NCI-H2107 (cell line): ENCODE data around the gene RAPGEF3.

Experiments used
- DNase-seq: peaks from one replicate; lab custom pipeline; 2025; lab: John Stamatoyannopoulos, UW

Gene RAPGEF3

DNA sequence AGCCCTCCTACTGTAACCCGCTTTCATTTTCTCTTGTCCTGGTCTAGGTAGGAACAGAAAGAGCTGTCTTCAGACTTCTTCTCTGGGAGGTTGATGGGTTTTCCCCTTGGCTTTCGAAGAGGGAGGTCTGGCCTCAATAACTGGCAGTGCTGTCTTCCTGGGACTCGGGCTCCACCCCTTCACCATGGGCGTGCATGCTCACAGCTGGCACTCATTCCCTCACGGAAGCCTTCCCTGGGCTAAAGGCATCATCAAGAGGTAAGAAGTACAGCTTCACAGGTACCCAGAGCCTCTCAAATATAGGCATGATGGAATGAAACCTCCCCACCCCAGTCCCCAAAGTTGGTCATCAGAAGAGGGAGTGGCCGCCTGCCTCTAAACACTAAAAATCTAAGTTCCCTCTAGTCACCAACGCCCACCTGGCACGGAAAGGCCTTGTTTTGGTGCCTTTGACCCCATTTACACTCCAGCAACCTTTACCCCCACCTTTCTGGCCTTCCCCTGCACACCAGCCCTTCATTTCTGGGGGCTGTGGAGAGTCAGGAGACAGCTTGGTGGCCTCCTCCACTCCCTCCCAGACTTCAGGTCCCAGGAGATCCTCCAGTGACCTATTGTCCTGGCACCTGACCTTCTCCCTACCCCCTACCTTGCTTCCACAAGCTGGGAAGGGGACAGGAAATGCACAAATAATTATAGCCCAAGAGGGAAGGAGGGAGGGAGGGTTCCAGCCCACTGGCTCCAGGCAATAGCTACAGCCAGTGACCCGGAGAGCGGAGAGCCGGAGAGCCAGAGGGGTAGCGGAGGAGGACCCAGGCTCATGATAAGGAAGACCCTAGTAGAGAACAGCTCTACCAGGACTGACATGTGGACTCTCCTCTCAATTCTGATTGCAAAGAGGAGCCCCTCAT lies 2.8 kb downstream of the RAPGEF3 start:
- DNase-seq, result no peak

DNA sequence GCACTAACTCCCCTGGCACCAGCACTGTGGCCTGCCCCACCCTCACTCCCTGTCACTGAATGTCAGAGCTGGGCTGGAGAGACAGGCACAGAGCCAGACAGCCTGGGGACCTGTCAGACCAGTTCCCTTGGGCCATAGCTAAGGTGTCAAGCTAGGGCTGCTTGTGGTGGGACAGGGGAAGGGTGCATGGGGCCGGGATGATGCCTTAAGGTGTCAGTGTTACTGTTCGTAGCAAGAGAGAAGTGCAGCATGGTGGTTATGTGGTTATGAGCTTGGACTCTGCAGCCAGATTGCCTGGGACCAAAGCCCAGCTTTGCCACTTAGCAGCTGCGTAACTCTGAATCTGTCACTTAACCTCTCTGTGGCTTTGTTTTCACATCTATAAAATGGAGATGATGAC lies 3.8 kb downstream of the RAPGEF3 start:
- DNase-seq, result no peak

DNA sequence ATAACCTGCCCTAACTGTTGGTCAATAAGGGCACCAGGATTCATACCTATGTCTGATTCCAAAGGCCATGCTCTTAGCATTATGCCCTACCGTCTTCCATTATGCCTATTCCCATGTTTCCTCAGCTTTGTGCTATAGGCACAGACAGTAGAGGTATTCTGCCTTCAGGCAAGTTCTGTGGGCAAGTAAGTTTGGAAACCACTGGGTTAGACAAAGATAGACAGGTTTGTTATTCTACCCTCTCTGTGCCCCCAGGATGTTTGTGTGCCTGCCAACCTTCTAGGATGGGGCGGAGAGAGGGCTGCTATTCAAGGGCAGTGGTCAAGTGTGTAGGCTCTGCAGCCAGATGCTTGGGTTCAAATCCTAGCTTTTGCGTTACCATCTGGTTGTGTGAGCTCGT lies 4.6 kb downstream of the RAPGEF3 start:
- no peak for DNase-seq

DNA sequence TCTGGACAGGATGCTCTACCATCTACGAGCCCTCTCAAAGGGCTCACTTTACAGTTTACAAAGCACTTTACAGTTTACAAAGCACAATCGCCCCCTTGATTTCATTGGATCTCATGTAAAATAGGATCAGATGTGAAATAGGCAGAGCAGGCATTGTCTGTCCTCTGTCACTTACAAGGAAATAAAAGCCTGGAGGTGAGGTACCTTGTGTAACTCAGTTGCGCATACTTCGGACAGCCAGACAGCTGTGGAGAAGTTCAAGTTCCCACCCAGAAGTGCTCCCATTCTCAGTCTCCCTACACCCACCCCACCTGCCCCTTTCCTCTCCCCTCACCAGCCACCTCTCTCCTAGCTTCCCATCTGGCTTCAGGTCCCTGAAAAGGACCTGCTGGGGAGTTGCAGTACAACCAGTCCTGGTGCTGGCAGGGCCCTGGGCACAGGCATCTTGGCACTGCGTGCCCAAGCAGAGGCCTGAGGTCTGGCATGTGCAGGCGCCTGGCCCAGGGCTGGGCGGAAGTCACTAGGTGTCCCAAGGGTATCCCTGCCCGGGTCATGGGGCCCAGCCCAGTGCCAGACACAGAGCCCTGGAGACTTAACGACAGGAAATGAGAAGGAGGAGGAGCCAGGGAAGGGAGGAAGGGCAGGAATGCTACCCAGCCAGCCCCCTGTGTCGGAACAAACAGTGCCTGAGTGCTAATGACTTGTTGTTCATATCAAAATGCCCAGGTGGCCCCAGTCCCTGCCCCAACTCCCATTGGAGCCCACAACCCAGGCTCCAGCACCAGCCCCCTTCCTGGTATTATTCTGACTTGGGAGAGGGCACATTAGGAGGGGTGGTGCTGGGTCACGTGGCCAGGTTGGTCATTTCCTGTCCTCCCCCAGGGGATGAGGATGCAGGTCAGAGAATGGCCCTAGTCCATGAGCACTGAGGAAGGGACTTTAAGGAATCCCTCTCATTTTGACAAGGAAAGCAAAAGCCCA lies 5.4 kb downstream of the RAPGEF3 start:
- no peak for DNase-seq

DNA sequence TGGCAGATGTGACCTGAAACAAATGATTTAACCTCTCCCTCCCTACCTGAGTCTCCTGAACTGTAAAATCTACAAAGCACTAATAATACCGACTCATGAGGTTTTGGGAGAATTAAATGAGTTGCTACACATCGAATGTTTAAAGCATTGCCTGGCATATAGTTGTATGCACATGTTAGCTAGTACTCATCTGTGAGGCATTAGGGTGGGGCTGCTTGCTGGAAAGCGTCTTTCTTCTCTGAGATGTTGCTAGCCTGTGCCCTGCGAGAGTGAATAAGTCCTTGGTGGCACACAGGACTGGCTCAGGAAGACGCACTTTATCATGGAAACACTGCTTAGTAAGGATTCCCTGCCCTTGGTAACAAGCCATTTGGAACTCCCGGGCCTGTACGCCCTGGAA lies 6.1 kb downstream of the RAPGEF3 start:
- DNase-seq, result no peak

DNA sequence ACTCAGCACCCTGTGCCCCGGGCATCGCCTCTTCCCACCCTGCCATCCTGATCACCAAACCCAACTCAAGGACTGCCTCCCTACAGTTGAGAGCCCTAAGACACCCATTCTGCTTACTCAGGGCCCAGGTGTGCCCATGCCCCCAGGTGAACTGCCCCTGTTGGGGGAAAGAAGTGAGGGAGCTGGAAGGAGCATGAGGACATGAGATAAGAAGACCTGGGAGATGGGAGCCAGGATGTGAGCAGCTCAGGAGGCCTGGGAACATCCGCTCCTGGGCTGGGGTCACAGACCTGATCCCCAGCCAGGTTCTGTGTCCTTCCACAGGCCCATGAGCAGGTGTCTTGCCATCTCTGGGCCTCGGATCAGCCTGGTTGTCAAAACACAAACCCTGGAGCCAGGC lies 6.6 kb downstream of the RAPGEF3 start:
- DNase-seq, result no peak

DNA sequence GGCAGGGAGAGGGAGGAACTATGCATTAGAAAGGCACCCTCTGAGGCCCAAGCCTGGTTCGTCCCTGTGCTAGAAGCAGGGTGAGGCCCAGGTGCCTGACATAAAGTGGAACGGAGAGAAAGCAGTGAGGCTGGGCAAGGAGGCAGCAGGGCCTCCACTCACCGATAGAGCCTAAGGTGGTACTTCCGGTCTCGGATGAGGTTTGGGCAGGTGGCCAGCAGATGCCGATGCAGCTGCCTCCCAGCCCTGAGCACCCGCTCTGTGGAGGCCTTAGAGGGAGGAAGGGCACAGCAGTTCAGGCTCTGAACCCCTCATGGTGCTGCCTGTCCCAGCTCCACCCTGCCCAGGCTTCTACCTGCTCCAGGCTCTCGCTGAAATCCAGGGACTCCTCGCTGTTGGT lies 7.1 kb downstream of the RAPGEF3 start:
- DNase-seq, result no peak

DNA sequence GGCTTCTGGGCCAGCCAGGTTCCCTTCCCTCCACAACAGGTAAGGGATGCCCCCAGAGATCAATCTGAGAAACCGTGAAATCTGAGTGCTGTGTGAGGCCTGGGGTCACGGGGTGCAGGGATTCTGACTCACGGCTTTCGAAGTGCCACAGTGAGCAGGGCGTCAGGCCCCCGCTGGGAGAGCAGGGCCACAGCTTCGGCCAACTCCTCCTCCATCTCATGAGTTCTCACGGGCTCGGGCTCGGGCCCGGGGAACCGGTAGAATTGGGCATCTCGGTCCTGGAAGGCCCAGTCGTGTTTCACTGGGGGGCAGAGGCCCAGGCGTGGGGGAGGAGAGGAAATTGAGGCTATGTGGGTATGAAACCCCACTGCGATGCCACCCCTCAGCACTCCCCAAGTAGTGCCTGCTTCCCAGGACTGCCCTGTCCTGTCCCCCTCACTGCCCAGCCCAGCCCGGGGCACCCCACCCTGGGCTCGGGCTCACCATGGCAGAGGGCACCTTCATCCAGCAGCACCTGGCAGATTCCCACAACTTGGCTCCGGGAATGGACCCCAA lies 7.7 kb downstream of the RAPGEF3 start:
- no peak for DNase-seq

DNA sequence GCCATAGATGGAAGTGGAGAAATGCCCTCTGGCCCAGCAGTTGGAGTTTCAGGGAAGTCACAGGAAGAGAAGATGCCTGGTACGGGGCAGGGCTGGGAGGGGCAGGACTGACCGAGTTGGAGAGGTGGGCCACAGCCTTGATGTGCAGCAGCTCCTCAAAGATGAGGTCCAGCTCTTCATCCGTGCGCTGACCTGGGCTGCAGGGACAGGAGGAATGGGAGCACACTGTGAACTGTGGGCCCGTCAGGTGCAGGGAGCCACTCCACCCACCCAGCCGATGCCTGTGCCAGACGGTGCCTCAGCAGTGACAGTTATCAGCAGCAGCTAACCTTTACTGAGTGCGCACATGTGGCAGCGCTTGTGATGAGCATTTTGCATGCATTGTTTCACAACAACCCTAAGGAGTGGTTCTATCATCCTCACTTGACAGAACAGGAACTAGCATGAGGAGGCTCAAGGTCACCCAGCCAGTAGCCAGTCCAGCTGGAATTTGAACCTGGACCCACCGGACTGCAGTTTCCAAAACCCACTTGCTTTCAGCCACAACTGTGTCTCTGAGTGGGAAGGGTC lies 8.4 kb downstream of the RAPGEF3 start:
- no peak for DNase-seq

DNA sequence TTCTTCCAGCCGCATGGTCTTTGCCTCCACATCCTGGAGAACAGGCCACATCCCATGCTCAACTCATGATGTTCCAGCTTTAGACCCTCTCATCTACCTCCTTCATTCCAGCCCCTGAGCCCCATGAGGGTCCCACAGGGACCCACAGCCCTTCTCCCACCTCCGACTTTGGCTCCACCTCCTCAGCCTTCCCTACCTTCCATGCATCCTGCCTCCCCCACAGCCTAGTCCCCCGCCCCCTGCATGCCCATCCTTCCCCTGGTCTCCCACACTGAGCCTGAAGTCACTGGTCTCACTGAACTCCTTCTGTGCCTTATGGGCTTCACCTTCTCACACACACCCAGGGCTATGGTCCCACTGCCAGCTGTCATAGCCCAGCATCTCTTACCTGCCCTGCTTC lies 9.8 kb downstream of the RAPGEF3 start:
- DNase-seq, result no peak

DNA sequence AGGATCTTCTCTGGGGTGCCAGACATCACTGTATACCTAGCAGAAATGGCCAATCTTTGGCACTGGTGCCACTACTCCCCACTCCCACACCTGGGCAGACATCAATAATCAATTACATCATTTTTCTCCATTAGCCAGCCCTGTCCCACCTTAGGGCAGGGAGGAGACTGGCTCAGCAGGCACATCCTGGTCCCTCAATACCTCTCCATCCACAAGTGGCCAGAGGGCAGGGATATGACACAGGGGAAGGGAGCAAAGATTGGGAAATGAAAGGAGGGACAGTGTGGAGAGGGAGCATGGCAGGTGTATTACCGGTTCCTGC lies 10.2 kb downstream of the RAPGEF3 start:
- no peak for DNase-seq

DNA sequence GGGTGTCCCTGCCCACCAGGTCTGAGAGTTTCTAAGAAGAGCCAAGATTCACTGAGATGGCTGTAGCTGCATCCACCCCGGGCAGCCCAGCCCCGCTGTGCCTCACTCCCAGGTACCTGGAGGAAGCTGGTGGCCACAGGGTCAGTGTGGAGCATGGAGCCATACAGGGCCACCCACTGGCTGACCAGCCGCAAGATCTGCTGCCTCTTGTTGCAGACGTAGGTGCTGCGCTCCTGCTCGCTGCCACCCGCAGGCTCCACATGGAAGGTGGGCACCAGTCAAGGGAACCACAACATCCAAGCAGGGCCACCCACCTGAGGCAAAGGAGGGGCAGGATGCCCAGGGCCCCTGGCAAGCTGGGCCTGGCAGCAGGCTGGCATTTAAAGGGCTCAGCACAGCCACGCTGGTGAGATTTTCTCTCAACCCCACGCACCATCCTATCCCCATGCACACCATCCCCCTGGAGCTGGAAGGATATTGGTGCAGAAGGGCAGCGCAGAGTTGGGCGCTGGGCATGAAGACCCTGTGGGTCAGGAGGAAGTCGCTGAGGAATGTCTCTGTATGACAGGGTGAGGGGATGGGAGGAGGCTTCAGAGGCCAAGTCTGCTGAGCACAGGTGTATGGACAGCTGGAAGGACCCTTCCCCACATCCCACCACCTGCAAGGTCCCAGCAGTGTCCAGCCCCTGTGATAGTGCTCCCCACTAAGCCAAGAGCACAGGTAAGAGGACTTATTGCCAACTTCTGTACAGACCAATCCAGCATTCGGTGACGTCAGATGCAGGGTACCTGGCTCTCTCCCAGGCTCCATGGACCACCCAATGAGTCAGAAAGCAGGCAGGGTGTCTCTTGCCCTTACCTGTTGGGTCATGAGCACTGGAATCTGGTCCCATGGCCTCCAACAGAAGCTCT lies 10.8 kb downstream of the RAPGEF3 start:
- DNase-seq, result no peak

DNA sequence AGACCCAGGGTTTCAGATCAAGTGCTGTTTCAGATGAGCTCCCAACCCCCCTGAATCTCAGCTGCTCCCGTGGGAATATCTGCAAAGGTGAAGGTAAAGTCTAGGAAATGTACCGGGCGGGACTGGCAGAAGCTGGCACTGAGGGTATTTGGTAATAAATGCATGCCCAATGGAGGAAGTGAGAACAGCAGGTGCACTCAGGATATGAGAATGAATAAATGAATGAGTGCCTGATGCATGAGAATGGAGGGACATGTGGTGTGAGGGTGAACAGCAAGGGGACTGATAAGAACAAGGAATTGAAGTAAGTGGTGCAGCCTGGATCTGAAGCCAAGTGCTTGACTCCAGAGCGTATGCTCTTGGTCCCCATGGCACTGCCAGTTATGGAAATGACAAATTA lies 11.6 kb downstream of the RAPGEF3 start:
- no peak for DNase-seq

DNA sequence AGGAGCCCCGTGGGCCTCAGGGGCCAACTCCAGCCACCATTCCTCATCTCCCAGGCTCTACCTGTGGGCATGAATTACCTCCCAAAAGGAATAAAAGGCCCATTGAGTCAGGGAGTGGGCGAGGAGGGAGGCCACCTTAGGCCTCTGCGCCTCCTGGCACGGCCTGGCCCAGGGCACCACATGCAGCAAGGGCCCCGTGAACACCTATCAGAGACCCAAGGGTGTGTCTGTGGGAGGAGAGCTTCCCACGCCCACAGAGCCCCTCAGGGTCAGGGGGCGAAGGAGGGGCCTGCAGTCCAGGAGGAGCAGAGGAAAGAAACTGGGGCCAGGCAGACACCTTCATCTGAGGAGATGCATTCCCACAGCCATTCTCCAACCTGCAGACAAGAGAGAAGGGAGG lies 12.2 kb downstream of the RAPGEF3 start:
- DNase-seq, result no peak

DNA sequence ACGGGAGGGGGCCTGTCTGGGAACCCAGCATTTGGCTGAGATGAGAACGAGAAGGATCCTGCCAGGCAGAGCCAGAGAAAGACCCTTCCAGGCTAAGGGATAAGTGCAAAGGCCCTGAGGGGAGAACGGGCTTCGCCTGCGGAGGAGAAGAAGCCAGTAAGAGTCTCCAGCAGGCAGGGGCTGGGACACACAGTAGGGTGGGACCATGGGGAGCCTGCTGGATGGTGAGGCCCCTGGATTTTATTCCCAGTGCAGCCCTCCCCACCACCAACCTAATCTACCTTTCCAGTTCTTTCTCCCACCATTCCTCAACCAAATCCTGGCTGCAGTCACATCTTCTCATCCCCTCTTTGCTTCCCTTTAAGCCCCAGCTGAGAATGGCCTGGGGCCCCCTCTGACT lies 12.6 kb downstream of the RAPGEF3 start:
- no peak for DNase-seq

DNA sequence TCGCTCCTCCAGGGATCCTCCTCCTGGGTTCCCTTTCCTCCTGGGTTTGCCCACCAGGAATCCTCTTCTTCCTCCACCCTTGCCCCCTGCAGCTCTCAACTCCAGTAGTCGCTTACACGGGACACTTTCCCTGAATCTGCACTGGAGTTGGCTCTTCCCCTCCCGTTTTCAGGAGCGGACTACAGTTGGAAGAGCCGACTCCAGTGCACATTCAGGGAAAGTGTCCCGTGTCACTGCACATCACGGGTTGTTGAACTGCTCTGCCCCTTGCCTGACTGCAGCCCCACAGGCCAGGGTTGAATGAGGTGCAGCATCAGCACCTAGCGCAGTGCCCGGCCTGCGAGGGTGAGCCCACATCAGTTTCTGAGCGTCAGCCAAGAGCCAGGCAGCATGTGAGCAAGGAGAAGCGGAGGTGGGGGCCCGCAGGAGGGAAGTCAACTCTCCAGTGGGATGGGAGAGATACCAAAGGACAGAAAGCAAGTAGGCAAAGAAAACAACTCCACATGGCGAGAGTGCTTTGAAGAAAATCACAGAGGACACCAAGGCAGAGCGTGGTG lies 13.1 kb downstream of the RAPGEF3 start:
- no peak for DNase-seq

DNA sequence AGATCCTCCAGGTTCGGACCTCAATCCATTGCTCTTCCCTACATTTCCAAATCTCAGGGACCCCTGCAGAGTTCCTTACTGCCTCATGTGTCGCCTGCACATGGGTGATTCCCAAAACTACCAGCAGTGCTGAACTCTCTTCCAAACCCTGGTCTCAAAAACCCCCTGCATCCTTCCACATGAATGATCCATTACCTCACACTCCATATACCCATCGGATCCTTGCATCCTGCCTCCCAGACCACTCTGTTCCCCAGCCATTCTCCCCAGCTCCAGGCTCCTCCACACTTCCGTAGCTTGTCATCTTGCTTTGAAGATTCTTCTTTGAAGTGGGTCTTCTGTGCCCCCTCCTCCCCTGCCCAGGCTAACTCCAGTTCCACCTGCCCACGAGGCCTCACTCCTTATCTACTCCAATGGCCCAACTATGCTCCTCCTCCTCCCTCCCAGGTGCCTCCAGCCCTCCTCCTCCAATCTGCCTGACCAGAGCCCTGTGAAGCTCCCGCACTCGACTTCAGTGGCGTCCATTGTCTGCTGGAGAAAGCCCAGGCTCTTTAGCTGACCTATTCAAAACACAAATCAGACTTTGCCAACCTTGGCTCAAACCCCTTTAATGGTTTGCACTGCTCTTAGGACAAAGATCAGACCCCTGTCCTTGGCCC lies 13.8 kb downstream of the RAPGEF3 start:
- no peak for DNase-seq

DNA sequence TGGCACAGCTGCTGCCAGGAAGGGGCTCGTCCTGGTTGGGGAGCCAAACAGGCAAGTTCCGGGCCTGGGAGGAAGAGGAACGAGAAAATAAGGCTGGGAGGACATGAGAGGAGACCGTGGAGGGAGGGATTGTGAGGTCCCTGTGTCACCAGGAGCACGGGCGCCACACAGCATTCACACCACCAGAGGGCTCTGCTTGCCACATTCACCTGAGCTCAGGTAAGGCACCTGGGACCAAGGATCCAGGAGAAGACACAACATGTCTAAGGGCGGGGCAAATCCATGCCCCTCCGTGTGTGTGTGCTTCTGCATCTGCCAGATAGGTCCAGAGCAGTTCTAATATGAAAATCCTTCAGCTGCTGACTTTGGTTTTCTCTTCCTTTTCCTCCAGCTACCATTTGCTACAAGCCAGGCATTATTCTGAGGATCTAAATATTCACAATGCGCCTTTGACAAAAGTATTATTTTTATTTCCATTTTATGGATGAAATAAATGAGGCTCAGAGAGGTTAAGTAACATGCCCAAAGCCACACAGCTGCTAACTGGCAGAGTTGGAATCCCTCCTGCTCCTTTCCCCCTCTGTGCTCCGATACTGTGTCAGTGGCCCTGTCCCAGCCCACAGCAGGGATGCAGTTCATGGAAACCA lies 14.6 kb downstream of the RAPGEF3 start:
- peak; percentile 11 for DNase-seq

DNA sequence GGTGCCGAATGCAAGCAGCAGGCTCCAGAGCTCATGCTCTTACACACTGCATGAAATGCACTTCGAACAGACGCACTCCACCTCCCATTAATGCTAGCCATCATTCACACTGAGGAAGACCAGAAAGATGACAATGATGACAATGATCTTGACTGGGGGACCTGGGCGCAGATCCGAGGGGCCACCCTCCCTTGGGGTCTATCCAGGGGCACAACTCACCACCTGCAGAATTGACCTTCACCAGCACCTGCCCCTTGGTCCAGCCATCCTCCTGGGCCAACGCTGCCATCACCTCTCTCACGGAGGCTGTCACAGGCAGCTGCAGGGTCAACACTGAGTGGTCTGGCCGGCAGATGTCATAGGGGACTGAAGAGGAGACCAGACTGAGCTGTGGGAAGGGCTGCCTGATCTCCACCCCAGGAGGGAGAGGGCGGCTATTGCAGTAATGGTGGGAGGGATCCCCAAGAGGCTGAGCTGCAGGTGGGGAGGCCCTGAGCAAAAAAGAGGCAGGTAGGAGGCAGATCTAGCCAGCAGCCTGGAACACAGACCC lies 15.3 kb downstream of the RAPGEF3 start:
- no peak for DNase-seq
